GM12873 (cell line): ENCODE results near the gene EPDR1.

ENCODE experiments used
- TF ChIP-seq, protein P1 (sequence below): IDR thresholded peaks from 2 replicates; pipeline ENCODE4 v1.5.1; 2012; ENCODE audit warnings: low read depth, mild to moderate bottlenecking, moderate library complexity, low read length, control low read depth; ENCODE audit not compliant: insufficient read depth; ENCODE audit errors: missing control alignments

The EPDR1 gene

DNA sequence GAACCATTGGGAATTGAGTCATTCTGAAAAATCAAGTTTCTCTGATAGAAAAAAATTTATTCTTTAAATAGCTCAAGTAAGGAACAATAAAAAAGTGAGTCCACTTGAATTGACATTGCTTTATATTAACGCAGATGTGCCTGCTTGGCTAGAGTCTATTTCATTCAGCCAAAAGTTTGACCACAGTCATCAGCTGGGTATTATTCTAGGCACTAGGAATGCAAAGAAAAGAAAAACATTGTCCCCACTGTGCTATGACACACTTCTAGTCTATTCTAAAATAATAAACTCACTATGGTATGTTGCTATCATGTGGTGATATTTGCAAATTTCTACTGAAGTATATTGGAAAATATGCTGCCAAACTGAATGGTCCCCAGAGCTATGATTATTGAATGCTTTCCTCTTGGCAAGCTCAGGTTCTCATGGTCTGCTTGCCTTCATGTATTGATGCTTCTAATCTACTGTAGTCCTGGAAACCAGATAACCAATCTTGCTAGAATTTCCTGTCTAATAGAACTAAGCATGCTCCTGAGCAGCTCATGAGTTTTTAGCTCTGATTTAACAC lies 12.1 kb upstream of the EPDR1 start:
- TF ChIP-seq, protein P1, sequence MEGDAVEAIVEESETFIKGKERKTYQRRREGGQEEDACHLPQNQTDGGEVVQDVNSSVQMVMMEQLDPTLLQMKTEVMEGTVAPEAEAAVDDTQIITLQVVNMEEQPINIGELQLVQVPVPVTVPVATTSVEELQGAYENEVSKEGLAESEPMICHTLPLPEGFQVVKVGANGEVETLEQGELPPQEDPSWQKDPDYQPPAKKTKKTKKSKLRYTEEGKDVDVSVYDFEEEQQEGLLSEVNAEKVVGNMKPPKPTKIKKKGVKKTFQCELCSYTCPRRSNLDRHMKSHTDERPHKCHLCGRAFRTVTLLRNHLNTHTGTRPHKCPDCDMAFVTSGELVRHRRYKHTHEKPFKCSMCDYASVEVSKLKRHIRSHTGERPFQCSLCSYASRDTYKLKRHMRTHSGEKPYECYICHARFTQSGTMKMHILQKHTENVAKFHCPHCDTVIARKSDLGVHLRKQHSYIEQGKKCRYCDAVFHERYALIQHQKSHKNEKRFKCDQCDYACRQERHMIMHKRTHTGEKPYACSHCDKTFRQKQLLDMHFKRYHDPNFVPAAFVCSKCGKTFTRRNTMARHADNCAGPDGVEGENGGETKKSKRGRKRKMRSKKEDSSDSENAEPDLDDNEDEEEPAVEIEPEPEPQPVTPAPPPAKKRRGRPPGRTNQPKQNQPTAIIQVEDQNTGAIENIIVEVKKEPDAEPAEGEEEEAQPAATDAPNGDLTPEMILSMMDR = no peak

DNA sequence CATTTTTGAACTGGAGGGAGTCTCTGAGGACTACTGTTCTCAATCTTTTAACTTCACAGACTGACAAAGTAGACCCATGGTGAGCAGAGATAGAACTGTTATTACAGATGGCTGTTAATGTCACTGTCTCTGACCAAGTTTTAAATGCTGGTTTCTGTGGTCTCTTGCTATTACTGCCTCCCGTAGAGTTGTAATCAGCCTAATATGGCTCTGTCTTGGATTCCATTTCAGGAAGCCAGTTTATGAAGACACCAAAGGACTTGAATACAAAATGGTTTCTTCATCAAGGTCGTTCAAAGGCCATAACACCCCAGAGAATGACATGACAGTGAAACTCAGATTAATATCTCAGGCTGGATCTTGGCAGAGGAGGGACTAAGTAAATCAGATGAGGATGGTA lies 7.7 kb upstream of the EPDR1 start:
- TF ChIP-seq, protein P1 = no peak

DNA sequence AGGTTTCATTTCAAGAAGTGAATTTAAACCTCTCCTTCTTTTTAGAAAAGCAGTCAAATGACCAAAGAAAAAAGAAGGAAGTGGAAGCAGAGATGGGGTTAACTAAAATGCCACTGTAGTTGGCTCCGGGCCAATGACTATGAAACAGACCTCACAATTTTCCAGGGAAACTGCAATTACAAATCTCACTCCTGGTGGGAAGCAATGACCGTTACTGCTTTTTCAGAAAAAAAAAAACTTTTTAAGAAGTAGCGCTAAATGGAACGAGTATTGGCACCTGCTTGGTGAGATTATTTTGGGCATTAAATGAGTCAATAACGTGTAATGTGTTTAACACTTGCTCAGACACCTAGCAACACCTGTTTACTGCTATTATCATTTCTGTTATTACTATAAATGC lies 5.0 kb upstream of the EPDR1 start:
- TF ChIP-seq, protein P1 = no peak

DNA sequence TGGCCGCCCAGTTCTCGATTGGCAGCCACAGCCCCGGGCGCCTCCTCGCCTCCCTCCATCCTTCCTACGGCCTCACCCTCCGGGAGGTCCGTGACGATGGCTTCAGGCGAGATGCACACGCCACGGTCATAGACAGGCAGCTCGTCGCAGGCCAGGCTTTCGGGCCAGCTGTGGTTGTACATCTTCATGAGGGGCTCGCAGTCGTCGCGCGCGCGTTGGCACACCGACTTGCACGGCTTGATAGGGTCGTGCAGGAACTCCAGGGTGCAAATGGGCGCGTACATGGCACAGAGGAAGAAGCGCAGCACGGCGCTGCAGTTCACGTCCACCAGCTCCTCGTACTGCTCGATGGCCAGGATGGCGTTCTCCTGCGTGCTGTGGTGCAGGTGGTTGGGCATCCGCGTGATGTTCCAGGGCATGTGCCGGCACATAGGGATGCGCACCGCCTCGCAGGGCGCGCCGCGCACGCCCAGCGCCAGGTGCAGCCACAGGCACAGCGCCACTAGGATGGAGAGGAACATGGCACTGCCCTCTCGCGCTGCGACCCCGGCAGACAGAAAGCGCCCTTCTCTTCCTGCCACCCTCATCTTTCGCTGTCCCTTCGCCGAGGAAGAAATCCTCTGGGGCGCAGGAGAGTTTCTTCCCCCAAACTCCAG lies 4.3 kb upstream of the EPDR1 start:
- TF ChIP-seq, protein P1 = peak; percentile 8

DNA sequence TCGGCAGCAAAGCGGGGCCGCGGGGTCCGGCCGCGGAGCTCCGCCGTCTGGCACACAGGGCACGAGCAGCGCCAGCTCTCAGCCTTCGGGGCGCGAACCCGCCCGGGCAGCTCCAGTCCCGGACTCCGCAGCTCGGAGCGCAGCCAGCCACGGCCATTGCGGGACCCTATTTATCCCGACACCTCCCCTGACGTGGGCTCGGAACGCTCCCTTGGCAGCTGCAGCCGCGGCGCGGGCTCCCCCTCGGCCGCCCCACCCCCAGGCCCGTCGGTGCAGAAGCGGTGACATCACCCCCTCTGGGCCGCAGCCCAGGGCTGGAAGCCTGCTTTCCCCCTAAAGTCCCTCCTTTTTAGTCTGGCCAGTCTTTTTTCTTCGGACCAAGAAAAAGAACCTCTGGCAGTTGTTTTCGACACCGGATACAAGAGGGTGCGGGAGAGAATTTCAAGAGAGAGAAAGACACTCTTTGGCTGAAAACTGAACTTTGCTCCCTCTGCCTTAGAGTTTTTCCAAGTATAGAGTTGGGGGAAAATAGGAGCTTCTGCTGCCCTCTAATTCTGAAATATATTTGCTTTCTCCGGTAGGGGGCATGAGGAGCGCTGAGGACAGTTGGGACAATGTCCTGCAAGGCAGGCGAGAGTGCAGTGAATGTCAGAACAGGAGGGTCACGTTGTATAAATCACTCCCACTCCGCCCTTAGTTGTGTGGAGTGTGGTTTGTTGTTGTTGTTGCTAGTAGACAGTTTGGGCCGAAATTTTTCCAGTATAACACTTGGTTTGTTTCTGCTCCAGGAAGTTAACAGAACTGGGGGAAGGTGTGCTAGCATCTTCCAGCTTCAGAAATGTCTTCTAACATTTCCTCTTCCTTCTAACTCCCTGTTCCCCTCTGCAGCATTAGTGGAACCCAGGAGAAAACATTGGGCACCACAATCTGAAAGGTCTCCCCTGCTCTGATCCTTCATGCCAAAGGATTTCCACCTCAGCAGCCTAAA lies 3.5 kb upstream of the EPDR1 start, which contains the start of gene SFRP4:
Gene SFRP4 (minus strand): TSS at position 145 of the 988 bp plus-strand sequence. CDS start 280 bp downstream, outside the sequence.
- TF ChIP-seq, protein P1 = peak; percentile 73

DNA sequence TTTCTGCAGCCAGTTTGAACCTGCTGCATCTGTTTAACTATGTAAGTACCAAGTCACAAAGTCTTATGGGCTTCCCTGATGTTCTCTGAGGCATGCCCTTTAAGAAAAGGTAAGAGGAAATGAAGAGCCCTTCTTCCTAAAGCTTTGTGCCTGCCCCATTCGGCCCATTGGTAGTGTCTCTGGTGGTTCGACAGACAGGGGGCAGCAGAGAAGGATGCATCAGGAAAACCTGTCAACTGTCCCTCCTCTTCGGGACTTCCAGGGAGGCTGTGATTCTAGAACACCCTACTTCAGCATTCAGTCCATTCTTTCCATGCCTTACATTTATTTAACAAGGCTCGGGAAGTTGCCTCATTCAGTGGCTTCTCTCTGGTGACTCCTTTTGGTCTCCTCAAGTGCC lies 1.9 kb upstream of the EPDR1 start:
- TF ChIP-seq, protein P1 = peak; percentile 44
